ENCODE measurements around the gene RCL1.

GRCh38 chr9:4798281-4799032, 5.7 kb downstream of the RCL1 start:
- no peak for TF ChIP-seq CTCF (IDR thresholded peaks at IDR 0.05)
- TF ChIP-seq EP300 (IDR thresholded peaks at IDR 0.05): no peak
- no peak for TF ChIP-seq POLR2A (IDR thresholded peaks at IDR 0.05)
